SK-N-SH (cell line): ENCODE data around the gene UCN2. TPM values are rescaled to one million over a fixed set of nuclear protein-coding genes. Genes with fewer than 3 reads are reported as not detected.

Experiments used
- CTCF ChIA-PET: fragments of 300-600, 350-600 bp; formaldehyde crosslinking; extraction: SDS; loops from one replicate; lab custom pipeline; 2021; lab: Yijun Ruan, JAX
- POLR2A ChIA-PET: fragments of 350-600 bp; sonication (Branson Sonifier 250); formaldehyde crosslinking; extraction: SDS; loops from one replicate; lab custom pipeline; 2020; ENCODE audit warnings: antibody characterized with exemption, inconsistent platforms; lab: Yijun Ruan, JAX
- DNase-seq: peaks from one replicate; pipeline ENCODE4 v3.0.0; 2012
- H2AFZ ChIP-seq: fragments of 200-600 bp; sonication (generic); 2 replicates; pipeline ENCODE4 v1.8.1; 2016; ENCODE audit warnings: antibody characterized with exemption, mild to moderate bottlenecking, low read depth
- H3F3A ChIP-seq: fragments of 200-600 bp; sonication (generic); replicated peaks from 2 replicates; pipeline ENCODE3; 2016; ENCODE audit warnings: antibody characterized with exemption, mild to moderate bottlenecking; ENCODE audit not compliant: insufficient read depth
- H3K27ac ChIP-seq, 2 experiments: fragments of 200-500 bp in 1 of 2; fragments of 200-600 bp in 1 of 2; sonication (Bioruptor generic) in 1 of 2; sonication (generic), shearing (Covaris generic) in 1 of 2; 2 replicates each; pipeline versions ENCODE4 v1.5.1 to v1.6.1; 2014 to 2016; ENCODE audit warnings: low read depth in 2 of 2, inconsistent platforms in 1 of 2, low read length in 1 of 2, mild to moderate bottlenecking in 1 of 2, mixed read lengths in 1 of 2
- H3K27me3 ChIP-seq: fragments of 200-600 bp; sonication (generic), shearing (Covaris generic); 2 replicates; pipeline ENCODE4 v1.6.1; 2016; ENCODE audit warnings: mixed run types; ENCODE audit not compliant: insufficient read depth
- H3K36me3 ChIP-seq, 2 experiments: fragments of 200-500 bp in 1 of 2; fragments of 200-600 bp in 1 of 2; sonication (Bioruptor generic) in 1 of 2; sonication (generic) in 1 of 2; replicated peaks in 1 of 2; 2 replicates each; pipeline versions ENCODE3 to v1.5.1; 2014 to 2016; ENCODE audit warnings: low read length in 1 of 2, mild to moderate bottlenecking in 1 of 2; ENCODE audit not compliant: insufficient read depth in 2 of 2, control insufficient read depth in 1 of 2
- H3K4me1 ChIP-seq, 2 experiments: fragments of 200-500 bp in 1 of 2; fragments of 200-600 bp in 1 of 2; sonication (Bioruptor generic) in 1 of 2; sonication (generic), shearing (Covaris generic) in 1 of 2; 2 replicates each; pipeline versions ENCODE4 v1.5.1 to v1.6.1; 2014 to 2016; ENCODE audit warnings: low read depth in 1 of 2, low read length in 1 of 2, mixed run types in 1 of 2; ENCODE audit not compliant: insufficient read depth in 2 of 2, control insufficient read depth in 1 of 2
- H3K4me2 ChIP-seq: fragments of 200-600 bp; sonication (generic), shearing (Covaris generic); 2 replicates; pipeline ENCODE4 v1.6.1; 2017; ENCODE audit warnings: mixed run types
- H3K4me3 ChIP-seq, 2 experiments: fragments of 200-500 bp in 1 of 2; fragments of 200-600 bp in 1 of 2; sonication (Bioruptor generic) in 1 of 2; sonication (generic), shearing (Covaris generic) in 1 of 2; 2 replicates each; pipeline versions ENCODE4 v1.5.1 to v1.8.1; 2014 to 2016; ENCODE audit warnings: low read depth in 2 of 2, inconsistent platforms in 1 of 2, low read length in 1 of 2, mild to moderate bottlenecking in 1 of 2, mixed read lengths in 1 of 2, moderate library complexity in 1 of 2
- H3K79me2 ChIP-seq: fragments of 200-600 bp; sonication (generic); 2 replicates; pipeline ENCODE4 v1.8.1; 2017; ENCODE audit warnings: mild to moderate bottlenecking; ENCODE audit not compliant: insufficient read depth
- H3K9ac ChIP-seq: fragments of 200-600 bp; sonication (generic); 2 replicates; pipeline ENCODE4 v1.6.1; 2017; ENCODE audit warnings: mixed run types
- H3K9me2 ChIP-seq: fragments of 200-600 bp; sonication (generic); 2 replicates; pipeline ENCODE4 v1.6.1; 2017; ENCODE audit warnings: mixed run types
- H3K9me3 ChIP-seq: fragments of 200-600 bp; sonication (generic); 2 replicates; pipeline ENCODE4 v1.6.1; 2017; ENCODE audit warnings: mixed run types, mild to moderate bottlenecking, moderate library complexity
- H4K20me1 ChIP-seq: fragments of 200-600 bp; sonication (generic); 2 replicates; pipeline ENCODE4 v1.6.1; 2017; ENCODE audit warnings: mild to moderate bottlenecking, mixed run types; ENCODE audit not compliant: insufficient read depth
- CTCF ChIP-seq: fragments of 200-600 bp; sonication (generic); IDR thresholded peaks from 2 replicates; pipeline ENCODE4 v1.6.1; 2017; ENCODE audit warnings: antibody characterized with exemption, mild to moderate bottlenecking, moderate library complexity
- FOXJ3 ChIP-seq: sonication (generic); formaldehyde crosslinking; IDR thresholded peaks from 2 replicates; pipeline ENCODE4 v1.5.1; 2020; ENCODE audit warnings: mild to moderate bottlenecking, missing genetic modification reagents
- FOXM1 ChIP-seq: IDR thresholded peaks from 2 replicates; pipeline ENCODE4 v1.4.0; 2012; ENCODE audit warnings: low read depth, mild to moderate bottlenecking
- JUND ChIP-seq: IDR thresholded peaks from 2 replicates; pipeline ENCODE4 v1.4.0; 2012
- MEF2A ChIP-seq: IDR thresholded peaks from 2 replicates; pipeline ENCODE4 v1.4.0; 2012; ENCODE audit warnings: low read depth, borderline replicate concordance
- TCF12 ChIP-seq: IDR thresholded peaks from 2 replicates; pipeline ENCODE4 v1.4.0; 2012
- WGBS: methylation state at CpG from one replicate; pipeline ENCODE4 v1.1.6; 2017; ENCODE audit warnings: low lambda C conversion rate; 5-methylcytosine and 5-hydroxymethylcytosine counted together
- polyA plus RNA-seq, 3 experiments: library from polyadenylated mRNA; depleted of rRNA; stranded (reverse); fragments of >200 nt; gene quantifications; 2 replicates each; pipeline ENCODE4 v1.2.3, GENCODE V29; 2012
- TF ChIP-seq, protein P1 (sequence below): IDR thresholded peaks from 2 replicates; pipeline ENCODE4 v1.4.0; 2012; ENCODE audit warnings: low read depth

UCN2 gene
- polyA plus RNA-seq, 1 of the 3 experiments (the other 2 are of a cell fraction) = 0.69 TPM

- H3K9me2 ChIP-seq = no peaks in the 10 kb centered on the region
- no peaks in the 10 kb centered on the region for H3K27me3 ChIP-seq
- no peaks in the 10 kb centered on the region for H4K20me1 ChIP-seq
- peak; percentile 83 for DNase-seq
- CTCF ChIA-PET = interaction anchor here (0.8 to 1.7 kb wide), 4 partner anchors 12 to 125 kb away, joined by 3 to 5 read pairs (median 4); partner anchors contain the start of gene SLC26A6
- peaks cover 34% of the 10 kb centered on the region for H3F3A ChIP-seq
- H2AFZ ChIP-seq = peak overlapping the region; percentile 76; the same call in 1 of the 2 replicates
- peak overlapping the region in 1 of 2 experiments; percentile 6; a peak in 1 of 4 replicates for H3K4me3 ChIP-seq
- 0 out of 2 replicates have a peak, but pooled peaks cover under 1% of the 10 kb centered on the region for H3K79me2 ChIP-seq
- TF ChIP-seq, protein P1, sequence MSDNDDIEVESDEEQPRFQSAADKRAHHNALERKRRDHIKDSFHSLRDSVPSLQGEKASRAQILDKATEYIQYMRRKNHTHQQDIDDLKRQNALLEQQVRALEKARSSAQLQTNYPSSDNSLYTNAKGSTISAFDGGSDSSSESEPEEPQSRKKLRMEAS = peak; percentile 52; the same call in 1 of the 2 replicates
- TF ChIP-seq MEF2A (no peak), FOXJ3 (CRISPR knock-in tag) (no peak), CTCF (peak; percentile 29; the same call in 1 of the 2 replicates)
- TF ChIP-seq, all 33 proteins: peak for 2
- H3K9me3 ChIP-seq = no peaks in the 10 kb centered on the region
- H3K4me2 ChIP-seq = peak overlapping the region; percentile 66
- no peaks in the 10 kb centered on the region for H3K36me3 ChIP-seq
- no peak overlapping the region for H3K9ac ChIP-seq
- peak overlapping the region; percentile 59 to 83 for H3K27ac ChIP-seq
- WGBS = 67% methylated on average over 11 of the region's 21 CpGs
- POLR2A ChIA-PET = no interaction called here
- H3K4me1 ChIP-seq = peaks cover 57 to 84% of the 10 kb centered on the region in 2 experiments; a peak in 3 of 4 replicates
Observed at GRCh38 chr3:48561045-48561736, 2.4 kb downstream of the UCN2 start.

DNA sequence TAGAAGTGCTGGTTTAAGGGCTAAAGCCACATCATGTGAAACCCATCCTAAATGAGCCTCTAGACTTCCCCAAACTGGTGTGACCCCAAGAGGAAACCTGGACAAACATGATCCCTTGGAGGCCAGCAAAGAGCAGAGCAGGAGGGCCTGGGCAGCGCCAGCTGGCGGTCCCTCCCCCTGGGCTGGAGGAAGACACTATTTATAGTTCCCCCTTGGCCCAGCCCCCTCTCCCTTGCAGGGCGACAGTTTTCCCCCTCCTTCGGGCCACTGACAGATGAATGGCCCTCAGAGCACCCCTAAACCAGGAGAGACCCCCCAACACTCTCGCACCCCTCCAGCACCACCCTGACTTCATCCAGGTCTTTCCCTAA lies 2.9 kb downstream of the UCN2 start:
- Histone ChIP-seq H3K9me3 (no peaks in the 10 kb centered on the region), H3K27ac (peak overlapping the region; percentile 59 to 83), H3K36me3 (no peaks in the 10 kb centered on the region), H3K27me3 (no peaks in the 10 kb centered on the region), H3K4me3 (peak overlapping the region in 1 of 2 experiments; percentile 6; a peak in 1 of 4 replicates), H3K79me2 (peaks cover 6% of the 10 kb centered on the region; the same call in 1 of the 2 replicates), H3K4me1 (peaks cover 51 to 83% of the 10 kb centered on the region in 2 experiments; a peak in 3 of 4 replicates), H4K20me1 (no peaks in the 10 kb centered on the region), H3F3A (peaks cover 33% of the 10 kb centered on the region), H3K9me2 (no peaks in the 10 kb centered on the region), H3K9ac (no peak overlapping the region), H3K4me2 (peak overlapping the region; percentile 66), H2AFZ (no peak overlapping the region)
- TF ChIP-seq JUND (no peak), TCF12 (no peak), FOXM1 (no peak)
- WGBS = 75% methylated on average over 3 of the region's 5 CpGs
- CTCF ChIA-PET = interaction anchor here (0.8 to 1.3 kb wide), 3 partner anchors 53 to 99 kb away, joined by 3 read pairs; partner anchors contain the start of gene SLC26A6
- DNase-seq = peak; percentile 39
- POLR2A ChIA-PET = no interaction called here
